IMR-90 (cell line): ENCODE data around the gene CTDP1. TPM values are rescaled to one million over a fixed set of nuclear protein-coding genes. Genes with fewer than 3 reads are reported as not detected.

Experiments used
- ATAC-seq: fragments of 200-7000 bp; cut with Tn5 transposase; 2 replicates; pipeline ENCODE4 v1.9.1; 2020; ENCODE audit warnings: low read depth, mild to moderate bottlenecking, moderate library complexity
- BruUV-seq: library from RNA; stranded (reverse); fragments of 400-500 nt; replicated peaks from 2 replicates; lab custom pipeline; 2021; lab: Mats Ljungman, UMichigan
- CTCF ChIA-PET: fragments of 300-600 bp; formaldehyde crosslinking; extraction: SDS; loops from one replicate; lab custom pipeline; 2021; ENCODE audit warnings: antibody characterized with exemption; lab: Yijun Ruan, JAX
- POLR2A ChIA-PET: fragments of 300-600 bp; sonication (Branson Sonifier 250); formaldehyde crosslinking; loops from one replicate; lab custom pipeline; 2022; ENCODE audit warnings: antibody characterized with exemption; ENCODE audit not compliant: unreplicated experiment; lab: Charles Lee
- DNase-seq: peaks from one replicate; pipeline ENCODE4 v3.0.0; 2013
- H2AFZ ChIP-seq: replicated peaks from 2 replicates; pipeline ENCODE3; 2013; ENCODE audit warnings: low read length, mild to moderate bottlenecking; ENCODE audit not compliant: poor library complexity
- H2AK5ac ChIP-seq: 2 replicates; pipeline ENCODE4 v1.6.1; 2013; ENCODE audit warnings: low read depth, low read length, inconsistent platforms
- H2AK9ac ChIP-seq: replicated peaks from 2 replicates; pipeline ENCODE3; 2013; ENCODE audit warnings: mild to moderate bottlenecking, low read depth, low read length, moderate library complexity; ENCODE audit not compliant: poor library complexity
- H2BK120ac ChIP-seq: 2 replicates; pipeline ENCODE4 v1.6.1; 2013; ENCODE audit warnings: low read depth, low read length, inconsistent platforms
- H2BK15ac ChIP-seq: 3 replicates; pipeline ENCODE4 v1.6.1; 2013; ENCODE audit warnings: low read depth, low read length, inconsistent platforms
- H2BK20ac ChIP-seq: 2 replicates; pipeline ENCODE4 v1.6.1; 2013; ENCODE audit warnings: low read depth, mild to moderate bottlenecking, inconsistent platforms, low read length, moderate library complexity
- H2BK5ac ChIP-seq: 2 replicates; pipeline ENCODE4 v1.6.1; 2013; ENCODE audit warnings: mild to moderate bottlenecking, low read depth, low read length, inconsistent platforms; ENCODE audit not compliant: poor library complexity, severe bottlenecking
- H3K14ac ChIP-seq: replicated peaks from 2 replicates; pipeline ENCODE4 v1.6.1; 2013; ENCODE audit warnings: low read depth, low read length, inconsistent platforms
- H3K18ac ChIP-seq: 2 replicates; pipeline ENCODE4 v1.6.1; 2013; ENCODE audit warnings: low read depth, low read length, control low read depth
- H3K23ac ChIP-seq: 2 replicates; pipeline ENCODE4 v1.6.1; 2013; ENCODE audit warnings: low read depth, low read length, inconsistent platforms
- H3K27ac ChIP-seq: 2 replicates; pipeline ENCODE4 v1.5.1; 2013; ENCODE audit warnings: mild to moderate bottlenecking, control low read depth, low read length; ENCODE audit not compliant: insufficient read depth
- H3K27me3 ChIP-seq: 2 replicates; pipeline ENCODE4 v1.6.1; 2013; ENCODE audit warnings: low read length; ENCODE audit not compliant: control insufficient read depth, insufficient read depth
- H3K36me3 ChIP-seq: 2 replicates; pipeline ENCODE4 v1.6.1; 2013; ENCODE audit warnings: low read length, mixed read lengths; ENCODE audit not compliant: control insufficient read depth, insufficient read depth
- H3K4ac ChIP-seq: 2 replicates; pipeline ENCODE4 v1.6.1; 2013; ENCODE audit warnings: low read depth, low read length, inconsistent platforms
- H3K4me1 ChIP-seq: 2 replicates; pipeline ENCODE4 v1.6.1; 2013; ENCODE audit warnings: low read length, mixed read lengths; ENCODE audit not compliant: control insufficient read depth, insufficient read depth
- H3K4me2 ChIP-seq: 2 replicates; pipeline ENCODE4 v1.6.1; 2013; ENCODE audit warnings: low read depth, mild to moderate bottlenecking, control low read depth, low read length, moderate library complexity
- H3K4me3 ChIP-seq: 2 replicates; pipeline ENCODE4 v1.5.1; 2013; ENCODE audit warnings: low read depth, mild to moderate bottlenecking, control low read depth, low read length, moderate library complexity; ENCODE audit not compliant: insufficient read depth
- H3K56ac ChIP-seq: 2 replicates; pipeline ENCODE4 v1.6.1; 2013; ENCODE audit warnings: low read length, inconsistent platforms; ENCODE audit not compliant: insufficient read depth; ENCODE audit errors: extremely low read depth
- H3K79me1 ChIP-seq, 2 experiments: 2 replicates each; pipeline ENCODE4 v1.6.1; 2013; ENCODE audit warnings: low read length in 2 of 2, inconsistent platforms in 1 of 2, low read depth in 1 of 2
- H3K9ac ChIP-seq: 2 replicates; pipeline ENCODE4 v1.6.1; 2013; ENCODE audit warnings: low read depth, low read length, control low read depth
- H3K9me1 ChIP-seq: 2 replicates; pipeline ENCODE4 v1.6.1; 2013; ENCODE audit warnings: low read length, inconsistent platforms; ENCODE audit not compliant: insufficient read depth
- H3K9me3 ChIP-seq: 2 replicates; pipeline ENCODE4 v1.6.1; 2013; ENCODE audit warnings: low read length; ENCODE audit not compliant: control insufficient read depth, insufficient read depth
- H4K20me1 ChIP-seq: 2 replicates; pipeline ENCODE4 v1.6.1; 2013; ENCODE audit warnings: low read length, inconsistent platforms; ENCODE audit not compliant: insufficient read depth
- H4K5ac ChIP-seq: 2 replicates; pipeline ENCODE4 v1.6.1; 2013; ENCODE audit warnings: mild to moderate bottlenecking, low read depth, low read length, control low read depth
- H4K8ac ChIP-seq, 2 experiments: 2 replicates each; pipeline ENCODE4 v1.6.1; 2013; ENCODE audit warnings: low read depth in 2 of 2, low read length in 2 of 2, control low read depth in 1 of 2, inconsistent platforms in 1 of 2
- H4K91ac ChIP-seq: 2 replicates; pipeline ENCODE4 v1.6.1; 2013; ENCODE audit warnings: low read depth, low read length, inconsistent platforms; ENCODE audit not compliant: insufficient read depth
- CEBPB ChIP-seq: IDR thresholded peaks from 2 replicates; pipeline ENCODE4 v1.6.1; 2012; ENCODE audit warnings: low read depth, low read length, improper control_type of control experiment
- FOS ChIP-seq: fragments of 150-350 bp; IDR thresholded peaks from 2 replicates; pipeline ENCODE4 v1.6.1; 2016; ENCODE audit warnings: low read depth, low read length
- MAFK ChIP-seq: IDR thresholded peaks from 2 replicates; pipeline ENCODE4 v1.6.1; 2012; ENCODE audit warnings: low read depth, low read length, improper control_type of control experiment
- MAZ ChIP-seq: IDR thresholded peaks from 2 replicates; pipeline ENCODE4 v1.6.1; 2012; ENCODE audit warnings: low read depth, mild to moderate bottlenecking, low read length, improper control_type of control experiment, moderate library complexity, borderline replicate concordance
- RAD21 ChIP-seq: IDR thresholded peaks from 2 replicates; pipeline ENCODE4 v1.6.1; 2012; ENCODE audit warnings: low read length, improper control_type of control experiment
- RCOR1 ChIP-seq: IDR thresholded peaks from 2 replicates; pipeline ENCODE4 v1.6.1; 2012; ENCODE audit warnings: mild to moderate bottlenecking, low read length, improper control_type of control experiment; ENCODE audit not compliant: insufficient replicate concordance
- RFX5 ChIP-seq: IDR thresholded peaks from 2 replicates; pipeline ENCODE4 v1.8.0; 2012; ENCODE audit warnings: low read depth, mild to moderate bottlenecking, low read length, moderate library complexity
- USF2 ChIP-seq: fragments of 150-350 bp; IDR thresholded peaks from 2 replicates; pipeline ENCODE4 v1.6.1; 2017; ENCODE audit warnings: mild to moderate bottlenecking, antibody characterized with exemption, low read length, low read depth
- WGBS, 2 experiments: methylation state at CpG; one replicate each; pipeline versions ENCODE4 v1.1.5 to v1.1.7; 2013; ENCODE audit warnings: missing lambda C conversion rate in 2 of 2; ENCODE audit not compliant: insufficient read length in 1 of 2; ENCODE audit errors: extremely low coverage in 2 of 2; 5-methylcytosine and 5-hydroxymethylcytosine counted together
- dilution Hi-C: fragments of 300-500 bp; cut with HindIII; formaldehyde crosslinking; loops from one replicate; pipeline ENCODE4 v1.14.3; 2018; ENCODE audit warnings: low sequenced_read_pairs; ENCODE audit not compliant: unreplicated experiment
- in situ Hi-C: fragments of 300-500 bp; cut with MboI; formaldehyde crosslinking; loops from 3 replicates; pipeline ENCODE4 v1.14.3; 2019; ENCODE audit warnings: low sequenced_read_pairs, inconsistent platforms, mixed read lengths
- intact Hi-C: fragments of 100-400 bp; cut with micrococcal nuclease; formaldehyde crosslinking; loops from 2 replicates; pipeline ENCODE4 v1.10.0; 2022
- polyA plus RNA-seq, 3 experiments: library from polyadenylated mRNA; depleted of rRNA; stranded (reverse); fragments of >200 nt; gene quantifications; 2 replicates each; pipeline ENCODE4 v1.2.3, GENCODE V29; 2012; ENCODE audit warnings: low replicate concordance in 1 of 3
- total RNA-seq: library from RNA; depleted of rRNA; stranded (reverse); fragments of >200 nt; gene quantifications from 2 replicates; pipeline ENCODE4 v1.2.3, GENCODE V29; 2012

The CTDP1 gene
- total and polyA plus RNA-seq, 2 of the 4 experiments (the other 2 are of a cell fraction) = 13.4 to 17.6 TPM

GRCh38 chr18:79695269-79695668, 15.7 kb downstream of the CTDP1 start:
- in situ Hi-C loops = no loop called here
- no peak overlapping the region; the same call in 1 of the 2 replicates for H4K5ac ChIP-seq

More at GRCh38 chr18:79695269-79695668, 15.7 kb downstream of the CTDP1 start:
- TF ChIP-seq MAZ = no peak
- TF ChIP-seq MAFK = no peak
- no peak for TF ChIP-seq CEBPB
- TF ChIP-seq USF2 = no peak
- TF ChIP-seq RCOR1 = no peak
- no peak for TF ChIP-seq RFX5
- no peak for TF ChIP-seq RAD21
- TF ChIP-seq FOS = no peak
- Histone ChIP-seq H2BK15ac (no peak overlapping the region), H3K56ac (no peak overlapping the region), H2AK9ac (no peak overlapping the region), H3K9me3 (no peaks in the 10 kb centered on the region), H3K4me3 (no peak overlapping the region), H2BK120ac (peak overlapping the region; percentile 84), H4K20me1 (peaks cover 52% of the 10 kb centered on the region), H2AFZ (no peak overlapping the region), H3K4me2 (no peak overlapping the region; the same call in 1 of the 2 replicates), H3K79me1 (peaks cover 17 to 63% of the 10 kb centered on the region in 2 experiments), H3K4ac (peak overlapping the region; percentile 65), H3K23ac (0 out of 2 replicates have a peak overlapping the region, but pooled peaks have one; percentile 16), H3K9ac (no peak overlapping the region), H3K9me1 (peaks cover 24% of the 10 kb centered on the region), H3K14ac (peak overlapping the region; percentile 63; the same call in 1 of the 2 replicates), H2BK20ac (peak overlapping the region; percentile 57; the same call in 1 of the 2 replicates), H3K36me3 (peaks cover 34% of the 10 kb centered on the region), H2AK5ac (peak overlapping the region; percentile 49; the same call in 1 of the 2 replicates), H3K4me1 (peaks cover 18% of the 10 kb centered on the region), H3K18ac (0 out of 2 replicates have a peak overlapping the region, but pooled peaks have one; percentile 16), H4K8ac (no peak overlapping the region; a peak in 1 of 4 replicates), H2BK5ac (no peak overlapping the region), H3K27me3 (no peaks in the 10 kb centered on the region), H4K91ac (peak overlapping the region; percentile 20; the same call in 1 of the 2 replicates), H3K27ac (peak overlapping the region; percentile 35; the same call in 1 of the 2 replicates)
- CTCF ChIA-PET = no interaction called here
- WGBS, 2 experiments = no CpG with 5 or more reads among the region's 13 CpGs
- intact Hi-C loops = loop anchor here (10.0 kb wide), 1 partner anchor 340 kb away; the partner anchor contains the start of gene RBFA
- POLR2A ChIA-PET = no interaction called here
- dilution Hi-C loops = no loop called here
- DNase-seq (peak; percentile 52), ATAC-seq (peak; percentile 20)
- BruUV-seq = no TSS peak
